Common myeloid progenitor, CD34-positive (primary cell): ENCODE data around the gene PLG.
A peak's percentile ranks its signal among the peaks of the same experiment; 100 is the strongest.
"Not testable (repeated sequence)": the region's sequence is repeated elsewhere in the genome, so short reads cannot be mapped to it uniquely, and the experiment has no call there.

ENCODE experiments used
- CTCF ChIA-PET: fragments of 350-600 bp; sonication (Branson Sonifier 250); formaldehyde crosslinking; loops from one replicate; lab custom pipeline; 2021; ENCODE audit warnings: antibody characterized with exemption; lab: Charles Lee
- POLR2A ChIA-PET: fragments of 350-600 bp; sonication (Branson Sonifier 250); formaldehyde crosslinking; loops from one replicate; lab custom pipeline; 2021; ENCODE audit warnings: antibody characterized with exemption; lab: Charles Lee
- DNase-seq, 3 donors: peaks; one replicate each; pipeline versions ENCODE4 v3.0.0 to v3.0.0-alpha.2; 2013
- H3K27ac ChIP-seq, 2 experiments: 1 replicate in 1 of 2; 2 replicates in 1 of 2; pipeline ENCODE4 v1.7.0; 2013; ENCODE audit warnings: inconsistent platforms in 2 of 2, low read length in 2 of 2, mild to moderate bottlenecking in 2 of 2, low read depth in 1 of 2, moderate library complexity in 1 of 2; ENCODE audit not compliant: severe bottlenecking in 2 of 2, insufficient read depth in 1 of 2, poor library complexity in 1 of 2
- H3K27me3 ChIP-seq, 5 experiments: replicated peaks in 2 of 5; 1 replicate in 3 of 5; 2 replicates in 2 of 5; pipeline versions ENCODE4 v1.6.1 to v1.7.0; 2013; ENCODE audit warnings: low read length in 4 of 5, mild to moderate bottlenecking in 2 of 5, moderate library complexity in 2 of 5, inconsistent platforms in 1 of 5; ENCODE audit not compliant: insufficient read depth in 5 of 5, control insufficient read depth in 4 of 5
- H3K36me3 ChIP-seq, 4 experiments: 1 replicate in 2 of 4; 2 replicates in 2 of 4; pipeline versions ENCODE4 v1.6.1 to v1.7.0; 2013; ENCODE audit warnings: low read length in 3 of 4, control low read depth in 1 of 4, mild to moderate bottlenecking in 1 of 4; ENCODE audit not compliant: control insufficient read depth in 4 of 4, insufficient read depth in 4 of 4
- H3K4me1 ChIP-seq, 4 experiments: 1 replicate in 3 of 4; 2 replicates in 1 of 4; pipeline versions ENCODE4 v1.6.1 to v1.7.1; 2013; ENCODE audit warnings: low read length in 3 of 4, mild to moderate bottlenecking in 3 of 4, control low read depth in 1 of 4, inconsistent platforms in 1 of 4, moderate library complexity in 1 of 4; ENCODE audit not compliant: control insufficient read depth in 4 of 4, insufficient read depth in 4 of 4; ENCODE audit errors: control extremely low read depth in 1 of 4
- H3K4me3 ChIP-seq, 7 experiments: 1 replicate in 4 of 7; 2 replicates in 3 of 7; pipeline versions ENCODE4 v1.5.1 to v1.7.0; 2013; ENCODE audit warnings: mild to moderate bottlenecking in 7 of 7, low read length in 6 of 7, moderate library complexity in 6 of 7, inconsistent platforms in 2 of 7, low read depth in 2 of 7, control low read depth in 1 of 7; ENCODE audit not compliant: insufficient read depth in 4 of 7, control insufficient read depth in 1 of 7; ENCODE audit errors: extremely low read depth in 1 of 7
- H3K9me3 ChIP-seq, 5 experiments: 1 replicate in 4 of 5; 2 replicates in 1 of 5; pipeline versions ENCODE4 v1.6.1 to v1.7.1; 2013; ENCODE audit warnings: low read length in 4 of 5, mild to moderate bottlenecking in 2 of 5, inconsistent platforms in 1 of 5, low read depth in 1 of 5, moderate library complexity in 1 of 5; ENCODE audit not compliant: control insufficient read depth in 4 of 5, insufficient read depth in 2 of 5; ENCODE audit errors: control extremely low read depth in 1 of 5
- WGBS: methylation state at CpG from one replicate; pipeline ENCODE4 v1.1.5; 2013; ENCODE audit not compliant: insufficient coverage; 5-methylcytosine and 5-hydroxymethylcytosine counted together

Gene PLG

DNA sequence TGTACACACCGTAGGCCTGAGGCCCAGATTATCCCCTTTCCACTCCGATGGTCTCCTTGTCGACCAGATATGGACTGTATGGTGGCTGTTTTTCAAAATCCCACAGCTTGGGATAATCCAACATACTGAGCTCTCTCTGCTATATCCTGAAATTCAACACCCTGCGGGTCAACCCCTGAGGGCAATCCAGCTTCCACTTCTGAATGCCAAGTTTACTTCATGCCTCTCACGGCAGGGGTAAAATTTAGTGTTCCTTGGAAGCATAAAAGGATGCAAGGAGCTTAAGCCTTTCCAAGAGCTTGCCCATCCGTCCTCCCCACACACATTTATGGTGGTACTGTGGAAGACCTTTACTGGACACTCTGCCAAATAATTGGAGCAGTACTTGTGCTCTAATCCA, 90.7 kb downstream of the PLG start:
- H3K9me3 ChIP-seq = peaks cover 0 to 5% (median 0%) of the 10 kb centered on the region in 5 experiments
- H3K27ac ChIP-seq = no peak overlapping the region
- H3K4me3 ChIP-seq = no peak overlapping the region
- H3K4me1 ChIP-seq = no peaks in the 10 kb centered on the region
- DNase-seq = no peak
- H3K27me3 ChIP-seq = no peaks in the 10 kb centered on the region
- 98% methylated on average over 5 of the region's 6 CpGs for WGBS
- H3K36me3 ChIP-seq = no peaks in the 10 kb centered on the region
- POLR2A ChIA-PET = no interaction called here
- CTCF ChIA-PET = no interaction called here

DNA sequence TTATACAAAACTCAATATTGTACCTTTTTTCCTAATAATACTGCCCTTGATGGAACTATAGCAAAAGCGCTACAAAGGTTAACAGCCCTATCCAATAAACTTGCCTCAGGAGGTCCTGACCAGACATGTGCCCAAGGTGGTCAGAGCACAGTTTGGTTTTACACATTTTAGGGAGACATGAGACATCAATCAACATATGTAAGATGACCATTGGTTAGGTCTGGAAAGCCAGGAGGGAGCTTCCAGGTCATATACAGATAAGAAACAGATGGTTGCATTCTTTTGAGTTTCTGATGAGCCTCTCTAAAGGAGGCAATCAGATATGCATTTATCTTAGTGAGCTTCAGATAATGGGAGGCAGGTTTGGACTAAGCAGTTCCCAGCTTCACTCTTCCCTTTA, 91.6 kb downstream of the PLG start:
- 100% methylated on average over 1 of the region's 1 CpG for WGBS
- Histone ChIP-seq H3K4me1 (no peaks in the 10 kb centered on the region), H3K27me3 (no peaks in the 10 kb centered on the region), H3K27ac (no peak overlapping the region), H3K4me3 (no peak overlapping the region), H3K9me3 (peaks cover 0 to 9% (median 0%) of the 10 kb centered on the region in 5 experiments), H3K36me3 (no peaks in the 10 kb centered on the region)
- ChIA-PET POLR2A (no interaction called here), CTCF (no interaction called here)
- DNase-seq = no peak

DNA sequence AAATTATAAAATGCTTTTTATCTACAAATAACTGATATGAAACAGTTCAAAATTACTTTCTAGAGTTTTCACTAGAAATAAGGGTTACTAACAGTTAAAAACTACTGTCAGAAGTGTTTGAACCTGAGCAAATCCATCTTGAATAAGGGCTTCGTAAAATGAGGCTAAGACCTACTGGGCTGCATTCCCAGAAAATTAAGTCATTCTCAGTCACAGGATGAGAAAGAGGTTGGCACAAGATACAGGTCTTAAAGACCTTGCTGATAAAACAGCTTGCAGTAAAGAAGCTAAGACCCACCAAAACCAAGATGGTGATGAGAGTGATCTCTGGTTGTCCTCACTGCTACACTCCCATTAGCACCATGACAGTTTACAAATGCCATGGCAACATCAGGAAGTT, 93.7 kb downstream of the PLG start:
- CTCF ChIA-PET = interaction anchor here (0.5 kb wide), 1 partner anchor 90 kb away, joined by 3 read pairs; no protein-coding TSS in a partner anchor
- Histone ChIP-seq H3K27ac (no peak overlapping the region), H3K9me3 (peaks cover 0 to 15% (median 3%) of the 10 kb centered on the region in 5 experiments), H3K4me1 (no peaks in the 10 kb centered on the region), H3K4me3 (no peak overlapping the region), H3K27me3 (no peaks in the 10 kb centered on the region), H3K36me3 (no peaks in the 10 kb centered on the region)
- 88% methylated on average over 1 of the region's 1 CpG for WGBS
- POLR2A ChIA-PET = no interaction called here
- no peak for DNase-seq

- peak in 2 of 3 donors; percentile 6 to 7 for DNase-seq
- POLR2A ChIA-PET = no interaction called here
- peaks cover 0 to 15% (median 3%) of the 10 kb centered on the region in 5 experiments for H3K9me3 ChIP-seq
- no peaks in the 10 kb centered on the region for H3K36me3 ChIP-seq
- no peak overlapping the region for H3K27ac ChIP-seq
- H3K4me1 ChIP-seq = no peaks in the 10 kb centered on the region
- CTCF ChIA-PET = no interaction called here
- H3K4me3 ChIP-seq = no peak overlapping the region
- no peaks in the 10 kb centered on the region for H3K27me3 ChIP-seq
These were observed 96.6 kb downstream of the PLG start for GRCh38 chr6:160798625-160799024.

- H3K27me3 ChIP-seq = no peaks in the 10 kb centered on the region
- H3K9me3 ChIP-seq = peaks cover 0 to 15% (median 3%) of the 10 kb centered on the region in 5 experiments
- no peak overlapping the region for H3K4me3 ChIP-seq
- H3K27ac ChIP-seq = no peak overlapping the region
- DNase-seq = no peak
- CTCF ChIA-PET = no interaction called here
- H3K4me1 ChIP-seq = no peaks in the 10 kb centered on the region
- POLR2A ChIA-PET = no interaction called here
- H3K36me3 ChIP-seq = no peaks in the 10 kb centered on the region
These were observed 97.9 kb downstream of the PLG start for GRCh38 chr6:160799801-160800506.

DNA sequence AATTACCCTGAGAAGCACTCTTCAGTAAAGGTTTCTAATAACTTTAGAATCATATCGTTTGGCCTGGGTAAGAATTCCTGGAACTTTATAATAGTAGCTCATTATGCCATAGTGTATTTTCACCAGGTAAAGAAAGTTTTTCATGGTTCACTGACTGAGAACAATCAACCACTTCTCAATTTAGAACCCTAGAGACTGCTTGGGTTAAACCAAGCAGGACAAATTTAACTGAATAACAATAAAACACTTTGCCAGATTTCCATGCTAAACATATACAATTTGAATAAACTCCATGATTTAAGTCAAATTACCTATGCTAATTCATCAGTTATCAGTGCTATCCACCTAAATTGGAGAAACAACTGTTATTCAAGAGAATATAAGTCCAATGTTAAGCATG, 99.4 kb downstream of the PLG start:
- Histone ChIP-seq H3K36me3 (no peaks in the 10 kb centered on the region), H3K4me3 (no peak overlapping the region), H3K9me3 (peaks cover 0 to 15% (median 3%) of the 10 kb centered on the region in 5 experiments), H3K4me1 (no peaks in the 10 kb centered on the region), H3K27ac (no peak overlapping the region), H3K27me3 (no peaks in the 10 kb centered on the region)
- no peak for DNase-seq
- ChIA-PET CTCF (no interaction called here), POLR2A (no interaction called here)
- WGBS = no CpG with 5 or more reads among the region's 1 CpG

DNA sequence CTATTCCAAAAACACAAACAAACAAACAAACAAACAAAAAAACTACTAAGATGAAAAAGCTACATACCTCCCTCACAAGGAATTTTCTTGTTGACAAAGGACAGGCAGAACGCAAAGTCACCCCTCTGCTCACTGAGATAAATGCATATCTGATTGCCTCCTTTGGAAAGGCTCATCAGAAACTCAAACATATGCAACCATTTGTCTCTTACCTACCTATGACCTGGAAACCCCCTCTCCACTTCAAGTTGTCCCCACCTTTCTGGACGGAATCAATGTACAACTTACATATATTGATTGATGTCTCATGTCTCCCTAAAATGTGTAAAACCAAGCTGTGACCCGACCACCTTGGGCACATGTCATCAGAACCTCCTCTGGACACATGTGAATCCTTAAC, 100.0 kb downstream of the PLG start:
- CTCF ChIA-PET, DNase-seq, POLR2A ChIA-PET, H3K36me3 ChIP-seq, H3K27me3 ChIP-seq, H3K4me1 ChIP-seq, H3K4me3 ChIP-seq, H3K27ac ChIP-seq: not testable (repeated sequence)
- H3K9me3 ChIP-seq = peaks cover 0 to 10% (median 3%) of the 10 kb centered on the region in 5 experiments
- WGBS = 100% methylated on average over 1 of the region's 3 CpGs
